Germinal center (tissue), 1 donor: ENCODE data around the gene OR2A2.
"Not testable (repeated sequence)": the region's sequence is repeated elsewhere in the genome, so short reads cannot be mapped to it uniquely, and the experiment has no call there.

ENCODE experiments used
- DNase-seq: peaks from one replicate; pipeline ENCODE4 v3.0.0; 2012; ENCODE audit warnings: mixed read lengths, low spot score

The OR2A2 gene

GRCh38 chr7:144109283-144109682, at the start of gene OR2A2:
Gene OR2A2, plus strand, starts transcription at chr7:144109583. Its CDS starts 0 bp downstream, at chr7:144109583.
- DNase-seq, result no peak

DNA sequence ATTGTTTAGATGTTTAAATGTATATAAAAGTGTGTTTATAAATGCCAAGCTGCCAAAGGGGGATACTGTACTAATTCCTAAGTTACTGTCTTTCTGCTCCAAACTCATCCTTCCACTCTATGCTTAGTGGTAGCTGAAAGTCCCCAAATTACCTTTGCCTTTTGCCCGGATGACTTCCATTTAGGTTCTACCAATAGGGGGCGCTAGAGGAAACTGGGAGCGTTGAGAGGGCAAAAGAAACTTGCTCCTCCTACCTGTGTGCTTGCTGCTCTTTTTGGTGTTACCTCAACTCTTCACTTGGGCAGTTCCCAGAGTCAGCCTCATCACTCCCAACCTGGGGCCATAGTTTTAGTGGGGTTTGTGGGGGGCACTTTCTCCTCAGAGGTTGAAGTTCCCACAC, 45.7 kb upstream of the OR2A2 start:
- peak; percentile 2 for DNase-seq

DNA sequence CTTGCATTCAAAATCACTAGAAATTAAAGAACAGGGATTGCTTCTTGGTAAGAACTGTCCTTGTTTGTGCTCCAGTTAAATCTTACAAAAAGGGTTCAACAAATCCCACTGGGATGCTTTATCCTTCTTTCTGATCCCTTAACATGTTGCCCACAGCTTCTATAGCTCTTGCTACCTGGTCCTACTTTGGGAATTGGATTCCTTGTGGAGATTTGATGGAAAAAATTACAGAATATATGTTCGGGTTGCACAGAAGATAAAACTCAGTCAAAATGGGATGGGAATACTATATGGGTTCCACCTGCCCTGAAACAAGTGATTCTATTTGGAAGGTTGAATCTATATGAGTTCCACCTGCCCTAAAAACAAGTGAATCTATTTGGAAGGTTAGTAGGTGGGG, 39.9 kb upstream of the OR2A2 start, which contains the start of gene OR2A25:
TSS of gene OR2A25 (plus strand) at position 301 of the 400 bp plus-strand sequence. CDS start 4,409 bp downstream, outside the sequence.
- DNase-seq, result no peak

DNA sequence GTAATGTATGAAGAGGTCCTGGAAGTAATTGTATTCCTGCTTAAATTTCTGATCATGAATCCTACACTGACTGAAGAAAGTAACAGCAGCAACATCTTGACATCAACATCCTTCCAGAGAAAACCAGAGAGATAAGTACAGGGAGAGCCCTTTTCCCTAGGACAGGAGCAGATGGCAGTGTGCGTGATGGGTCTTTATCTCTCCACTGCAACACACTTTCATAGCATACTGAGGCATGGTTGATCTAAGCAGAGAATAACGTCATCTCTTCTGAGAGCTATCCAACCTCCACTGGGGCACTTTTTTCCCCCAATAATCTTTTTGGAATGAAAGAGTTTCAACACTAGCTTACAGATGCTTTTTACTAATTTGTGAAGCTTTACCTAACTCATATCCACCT, 39.4 kb upstream of the OR2A2 start:
- no peak for DNase-seq

DNA sequence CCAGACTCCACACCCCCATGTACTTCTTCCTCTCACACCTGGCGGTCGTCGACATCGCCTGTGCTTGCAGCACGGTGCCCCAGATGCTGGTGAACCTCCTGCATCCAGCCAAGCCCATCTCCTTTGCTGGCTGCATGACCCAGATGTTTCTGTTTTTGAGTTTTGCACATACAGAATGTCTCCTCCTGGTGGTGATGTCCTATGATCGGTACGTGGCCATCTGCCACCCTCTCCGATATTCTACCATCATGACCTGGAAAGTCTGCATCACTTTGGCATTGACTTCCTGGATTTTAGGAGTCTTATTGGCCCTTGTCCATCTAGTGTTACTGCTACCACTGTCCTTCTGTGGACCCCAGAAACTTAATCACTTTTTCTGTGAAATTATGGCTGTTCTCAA, 35.0 kb upstream of the OR2A2 start:
- DNase-seq, result no peak

DNA sequence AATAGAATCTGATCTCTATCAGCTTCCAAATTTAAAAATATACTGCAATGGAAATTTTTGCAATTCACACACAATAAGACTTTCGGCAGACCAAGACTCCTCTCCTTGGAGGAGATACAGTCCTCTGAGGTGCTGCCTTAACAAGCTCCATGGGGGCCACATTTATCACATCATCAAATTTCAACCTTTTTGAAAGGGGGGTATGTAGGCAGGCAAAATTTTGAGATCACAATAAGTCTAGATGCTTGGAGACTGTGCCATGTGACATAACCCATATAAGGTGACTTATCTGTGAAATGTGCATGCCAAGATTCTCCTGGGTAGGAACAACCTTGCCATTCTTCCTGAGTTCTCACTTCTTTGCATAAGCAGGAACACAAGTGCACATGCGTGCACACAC, 23.4 kb upstream of the OR2A2 start, which contains the start of gene OR2A12:
TSS of gene OR2A12 (plus strand) at position 301 of the 400 bp plus-strand sequence. CDS start 8,830 bp downstream, outside the sequence.
- no peak for DNase-seq

- DNase-seq, result no peak
These were observed 22.7 kb upstream of the OR2A2 start for GRCh38 chr7:144086730-144087129.

GRCh38 chr7:144087230-144087629, 22.2 kb upstream of the OR2A2 start:
- no peak for DNase-seq

DNA sequence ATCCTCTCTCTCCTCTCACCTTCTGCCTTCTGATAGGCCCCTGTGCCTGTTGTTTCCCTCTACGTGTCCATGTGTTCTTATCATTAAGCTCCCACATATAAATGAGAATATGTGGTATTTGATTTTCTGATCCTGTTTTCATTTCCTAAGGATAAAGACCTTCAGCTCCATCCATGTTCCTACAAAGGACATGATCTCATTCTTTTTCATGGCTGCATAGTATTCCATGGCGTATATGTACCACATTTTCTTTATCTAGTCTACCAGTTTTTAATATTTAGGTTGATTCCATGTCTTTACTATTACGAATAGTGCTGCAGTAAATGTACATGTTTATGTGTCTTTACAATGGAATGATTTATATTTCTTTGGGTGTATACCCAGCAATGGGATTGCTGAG, 18.7 kb upstream of the OR2A2 start:
- no peak for DNase-seq

- DNase-seq, result no peak
These were observed 10.6 kb upstream of the OR2A2 start for GRCh38 chr7:144098776-144099175.

GRCh38 chr7:144100607-144101006, 8.8 kb upstream of the OR2A2 start:
- DNase-seq, result no peak

DNA sequence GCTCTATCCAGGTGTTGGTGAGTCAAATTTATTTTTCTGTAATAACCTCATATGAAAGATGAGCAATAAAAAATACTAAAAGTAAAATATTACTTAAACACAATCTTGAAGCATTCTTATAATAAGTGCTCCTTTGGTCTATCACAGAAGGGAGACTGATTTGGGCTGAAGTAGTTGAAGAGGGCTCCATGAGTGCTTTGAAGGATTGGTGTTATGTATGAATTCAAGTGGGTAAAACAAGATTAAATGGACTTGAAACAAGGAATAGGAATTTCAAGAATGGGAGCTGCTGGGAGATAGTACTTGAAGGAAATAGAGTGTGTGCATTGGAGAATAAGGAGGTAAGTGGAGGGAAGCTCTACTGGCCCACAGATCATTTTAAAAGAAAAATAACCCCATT, 7.3 kb upstream of the OR2A2 start:
- DNase-seq, result no peak

- no peak for DNase-seq
These were observed 4.2 kb upstream of the OR2A2 start for GRCh38 chr7:144105211-144105610.

- no peak for DNase-seq
These were observed 889 bp downstream of the OR2A2 start for GRCh38 chr7:144110272-144110671.

- DNase-seq, result no peak
These were observed 4.3 kb downstream of the OR2A2 start for GRCh38 chr7:144113651-144114050.

- DNase-seq, result no peak
These were observed 9.0 kb downstream of the OR2A2 start for GRCh38 chr7:144118341-144118740.

DNA sequence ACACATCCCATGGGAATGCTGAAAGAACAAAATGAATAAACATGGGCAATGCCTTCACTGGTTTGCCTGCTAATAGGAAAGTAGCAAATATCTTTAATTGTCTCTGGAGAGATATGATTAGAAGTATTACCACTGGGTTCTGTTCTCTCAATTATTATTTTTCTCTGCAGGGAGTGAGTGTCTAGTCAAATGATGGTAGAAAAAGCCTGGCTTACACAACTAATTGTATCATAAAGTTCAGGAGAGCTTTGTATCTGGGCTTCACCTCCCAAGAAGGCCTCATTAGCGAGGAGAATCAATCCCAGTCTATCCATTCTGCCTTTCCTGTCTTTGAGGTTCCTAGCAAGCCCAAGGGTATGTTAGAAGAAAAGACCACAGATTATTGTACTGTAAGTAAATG, 13.5 kb downstream of the OR2A2 start, which contains the start of gene OR2A14:
TSS of gene OR2A14 (plus strand) at position 301 of the 400 bp plus-strand sequence. CDS start 5,937 bp downstream, outside the sequence.
- no peak for DNase-seq

DNA sequence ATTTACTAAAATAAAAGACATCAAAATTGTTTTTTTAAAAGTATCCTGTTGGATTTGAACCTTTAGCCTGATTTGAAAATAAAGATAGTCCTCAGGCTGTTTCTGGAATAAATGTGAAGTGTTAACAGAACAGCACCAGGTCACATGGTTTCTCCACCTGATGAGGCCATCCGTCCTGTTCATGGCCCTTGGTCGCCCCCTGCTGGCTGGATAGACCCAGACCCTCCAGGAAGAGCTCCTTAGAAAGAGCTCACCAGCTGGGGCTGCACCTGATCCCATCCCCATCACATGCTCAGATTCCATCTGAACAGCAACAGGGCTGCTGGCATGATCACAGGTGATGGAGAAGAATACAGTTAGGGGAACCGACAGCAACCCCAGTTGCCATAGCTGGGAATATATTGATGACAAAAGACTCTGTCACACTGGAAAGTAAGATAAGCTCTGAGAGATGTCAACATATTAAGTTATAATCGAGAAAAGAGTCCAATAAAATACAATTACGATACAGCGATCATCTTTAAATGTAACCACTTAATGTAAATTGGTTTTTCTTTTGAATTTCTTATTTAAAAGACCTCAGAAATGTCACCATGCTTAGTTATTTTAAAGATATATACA, 18.4 kb downstream of the OR2A2 start:
- peak; percentile 77 for DNase-seq

DNA sequence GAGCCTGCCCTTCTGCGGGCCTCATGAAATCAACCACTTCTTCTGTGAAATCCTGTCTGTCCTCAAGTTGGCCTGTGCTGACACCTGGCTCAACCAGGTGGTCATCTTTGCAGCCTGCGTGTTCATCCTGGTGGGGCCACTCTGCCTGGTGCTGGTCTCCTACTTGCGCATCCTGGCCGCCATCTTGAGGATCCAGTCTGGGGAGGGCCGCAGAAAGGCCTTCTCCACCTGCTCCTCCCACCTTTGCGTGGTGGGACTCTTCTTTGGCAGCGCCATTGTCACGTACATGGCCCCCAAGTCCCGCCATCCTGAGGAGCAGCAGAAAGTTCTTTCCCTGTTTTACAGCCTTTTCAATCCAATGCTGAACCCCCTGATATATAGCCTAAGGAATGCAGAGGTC, 20.2 kb downstream of the OR2A2 start:
- DNase-seq, result not testable (repeated sequence)

- DNase-seq, result no peak
These were observed 21.3 kb downstream of the OR2A2 start for GRCh38 chr7:144130730-144131129.

- DNase-seq, result no peak
These were observed 22.9 kb downstream of the OR2A2 start for GRCh38 chr7:144132262-144132661.

DNA sequence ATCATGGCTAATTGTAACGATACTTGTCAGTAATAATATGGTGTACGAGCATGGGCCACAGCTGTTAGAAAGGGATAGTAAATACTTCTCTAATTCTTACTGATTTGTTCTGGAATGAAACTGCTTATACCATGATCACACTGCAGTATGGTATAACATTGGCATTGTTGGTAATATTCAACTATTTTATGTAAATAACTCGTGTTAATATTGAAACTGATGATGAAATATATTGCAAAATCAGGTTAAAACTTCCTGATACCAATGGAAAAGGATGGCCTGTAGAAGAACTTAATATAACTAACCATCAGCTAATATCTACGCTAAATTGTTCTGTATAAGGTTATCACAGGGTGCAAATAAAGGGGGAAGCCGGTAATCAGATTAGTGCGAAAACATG, 23.9 kb downstream of the OR2A2 start:
- no peak for DNase-seq

DNA sequence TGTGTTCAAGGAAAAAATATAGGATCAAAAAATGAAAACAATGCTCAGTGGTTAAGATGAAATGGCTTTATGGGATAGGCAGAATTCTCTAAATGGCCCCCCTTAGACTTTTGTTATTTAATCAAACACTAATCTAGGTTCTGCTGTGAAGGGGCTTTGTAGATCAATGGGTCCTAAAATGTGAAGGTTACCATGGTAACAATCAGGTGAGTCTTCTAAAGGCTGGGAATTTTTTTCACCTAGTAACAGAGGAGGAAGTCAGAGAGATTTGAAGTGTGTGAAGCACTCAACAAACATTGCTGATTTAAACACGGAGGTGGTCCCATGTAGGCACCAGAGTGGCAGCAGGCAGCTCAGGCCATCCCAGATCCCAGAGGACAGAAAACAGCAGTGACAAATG, 24.7 kb downstream of the OR2A2 start:
- no peak for DNase-seq

- DNase-seq, result no peak
These were observed 28.1 kb downstream of the OR2A2 start for GRCh38 chr7:144137501-144137900.
